Mesodermal cell (in vitro differentiated cells): Measurements from ENCODE around the gene DDX5.
"Not testable (repeated sequence)": the region's sequence is repeated elsewhere in the genome, so short reads cannot be mapped to it uniquely, and the experiment has no call there.

Source experiments
- H3K27ac ChIP-seq: 2 replicates; pipeline ENCODE4 v1.7.0; 2013; ENCODE audit warnings: mild to moderate bottlenecking, low read depth, low read length, moderate library complexity; ENCODE audit not compliant: severe bottlenecking
- H3K36me3 ChIP-seq: 2 replicates; pipeline ENCODE4 v1.7.1; 2013; ENCODE audit warnings: mild to moderate bottlenecking, low read length, moderate library complexity; ENCODE audit not compliant: control insufficient read depth, insufficient read depth
- H3K4me1 ChIP-seq: one replicate; pipeline ENCODE4 v1.7.1; 2013; ENCODE audit warnings: mild to moderate bottlenecking, low read length; ENCODE audit not compliant: insufficient read depth, control insufficient read depth, poor library complexity, severe bottlenecking
- H3K4me3 ChIP-seq: 2 replicates; pipeline ENCODE4 v1.7.0; 2013; ENCODE audit warnings: low read length, control low read depth, mild to moderate bottlenecking; ENCODE audit not compliant: insufficient read depth, poor library complexity, severe bottlenecking; ENCODE audit errors: extremely low read depth
- H3K9me3 ChIP-seq: 2 replicates; pipeline ENCODE4 v1.7.1; 2013; ENCODE audit warnings: mild to moderate bottlenecking, low read length, moderate library complexity; ENCODE audit not compliant: control insufficient read depth
- WGBS, 2 experiments: methylation state at CpG; one replicate each; pipeline ENCODE4 v1.1.5; 2013; ENCODE audit warnings: missing lambda C conversion rate in 2 of 2; ENCODE audit not compliant: insufficient coverage in 2 of 2; 5-methylcytosine and 5-hydroxymethylcytosine counted together

Gene DDX5

GRCh38 chr17:64466834-64467233, 39.3 kb downstream of the DDX5 start:
- H3K9me3 ChIP-seq, H3K27ac ChIP-seq, H3K4me1 ChIP-seq, H3K36me3 ChIP-seq, H3K4me3 ChIP-seq: not testable (repeated sequence)
- WGBS, 2 experiments: 57% methylated on average over 1 of the region's 1 CpG; no CpG with 5 or more reads in 1 of the 2 experiments

GRCh38 chr17:64466019-64466735, 39.9 kb downstream of the DDX5 start:
- no peaks in the 10 kb centered on the region for H3K36me3 ChIP-seq
- no peak overlapping the region for H3K27ac ChIP-seq
- peaks cover 4% of the 10 kb centered on the region for H3K4me1 ChIP-seq
- 78 to 91% methylated on average over 3 to 6 of the region's 9 CpGs for WGBS, 2 experiments
- H3K4me3 ChIP-seq: no peak overlapping the region
- H3K9me3 ChIP-seq: peaks cover 7% of the 10 kb centered on the region

- Histone ChIP-seq H3K27ac (no peak overlapping the region), H3K9me3 (peaks cover 7% of the 10 kb centered on the region), H3K4me1 (peaks cover 4% of the 10 kb centered on the region), H3K36me3 (no peaks in the 10 kb centered on the region), H3K4me3 (no peak overlapping the region)
- 90 to 100% methylated on average over 1 to 2 of the region's 6 CpGs for WGBS, 2 experiments
These were observed 44.3 kb downstream of the DDX5 start for GRCh38 chr17:64461788-64462187.

- Histone ChIP-seq H3K4me1 (no peaks in the 10 kb centered on the region), H3K9me3 (no peaks in the 10 kb centered on the region), H3K4me3 (no peak overlapping the region), H3K27ac (no peak overlapping the region), H3K36me3 (no peaks in the 10 kb centered on the region)
- whole genome bisulfite sequencing, 2 experiments: 93 to 96% methylated on average over 7 to 8 of the region's 8 CpGs
These were observed 45.1 kb downstream of the DDX5 start for GRCh38 chr17:64460955-64461354.

GRCh38 chr17:64459818-64460217, 46.3 kb downstream of the DDX5 start:
- H3K36me3 ChIP-seq, H3K27ac ChIP-seq, H3K4me1 ChIP-seq, H3K9me3 ChIP-seq, H3K4me3 ChIP-seq: not testable (repeated sequence)
- WGBS, 2 experiments: 88 to 97% methylated on average over 6 of the region's 7 CpGs

- Histone ChIP-seq H3K27ac (no peak overlapping the region), H3K4me1 (no peaks in the 10 kb centered on the region), H3K36me3 (no peaks in the 10 kb centered on the region), H3K4me3 (no peak overlapping the region), H3K9me3 (no peaks in the 10 kb centered on the region)
- WGBS, 2 experiments: 82 to 90% methylated on average over 4 to 6 of the region's 6 CpGs
These were observed 46.8 kb downstream of the DDX5 start for GRCh38 chr17:64459284-64459747.

GRCh38 chr17:64458756-64459155, 47.3 kb downstream of the DDX5 start:
- no peaks in the 10 kb centered on the region for H3K9me3 ChIP-seq
- H3K36me3 ChIP-seq: no peaks in the 10 kb centered on the region
- no peak overlapping the region for H3K4me3 ChIP-seq
- H3K27ac ChIP-seq: no peak overlapping the region
- no peaks in the 10 kb centered on the region for H3K4me1 ChIP-seq
- WGBS, 2 experiments: 94% methylated on average over 3 to 7 of the region's 8 CpGs

- H3K36me3 ChIP-seq: no peaks in the 10 kb centered on the region
- no peak overlapping the region for H3K27ac ChIP-seq
- H3K9me3 ChIP-seq: no peaks in the 10 kb centered on the region
- WGBS, 2 experiments: 92 to 100% methylated on average over 2 to 7 of the region's 7 CpGs
- no peaks in the 10 kb centered on the region for H3K4me1 ChIP-seq
- H3K4me3 ChIP-seq: no peak overlapping the region
These were observed 48.9 kb downstream of the DDX5 start for GRCh38 chr17:64457156-64457555.

GRCh38 chr17:64455993-64456885, 49.9 kb downstream of the DDX5 start:
- H3K36me3 ChIP-seq: no peaks in the 10 kb centered on the region
- no peak overlapping the region for H3K27ac ChIP-seq
- no peaks in the 10 kb centered on the region for H3K9me3 ChIP-seq
- no peaks in the 10 kb centered on the region for H3K4me1 ChIP-seq
- no peak overlapping the region for H3K4me3 ChIP-seq
- 67 to 87% methylated on average over 2 to 5 of the region's 8 CpGs for WGBS, 2 experiments

GRCh38 chr17:64449545-64449944, 56.5 kb downstream of the DDX5 start:
- no peak overlapping the region for H3K27ac ChIP-seq
- H3K4me1 ChIP-seq: no peaks in the 10 kb centered on the region
- no peak overlapping the region for H3K4me3 ChIP-seq
- H3K36me3 ChIP-seq: no peaks in the 10 kb centered on the region
- H3K9me3 ChIP-seq: no peaks in the 10 kb centered on the region
- WGBS, 2 experiments: 100% methylated on average over 1 of the region's 3 CpGs; no CpG with 5 or more reads in 1 of the 2 experiments
